Measurements from ENCODE around the gene NPL. TPM values are rescaled to one million over a fixed set of nuclear protein-coding genes. Genes with fewer than 3 reads are reported as not detected.

The NPL gene
- total RNA-seq, 4 donors from 2014 or later = 2.2 to 45.9 (median 10.1) TPM

DNA sequence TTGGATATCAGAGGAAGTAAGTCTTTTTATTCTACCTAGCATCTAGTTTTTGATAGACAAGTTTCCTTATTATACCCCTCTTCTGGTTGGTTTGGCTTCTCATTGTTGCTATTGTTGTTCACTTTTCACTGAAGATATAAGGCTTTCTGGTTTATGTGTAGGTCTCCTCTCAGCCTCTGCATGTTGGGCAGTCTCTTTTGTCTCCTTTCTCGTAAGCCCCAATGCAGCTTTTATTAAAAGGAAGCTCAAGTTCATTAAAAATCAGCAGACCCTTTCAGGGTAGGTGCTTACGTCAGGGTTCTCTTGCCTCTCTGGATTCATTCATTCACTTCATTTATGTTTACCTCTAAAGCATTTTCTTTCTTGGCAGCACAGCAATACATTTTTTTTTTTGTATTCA, 44.8 kb downstream of the NPL start:
- H3K27ac ChIP-seq = no peak overlapping the region
- TF ChIP-seq EP300 (IDR thresholded peaks at IDR 0.05) (no peak), POLR2A (IDR thresholded peaks at IDR 0.05) (no peak)
- TF ChIP-seq, protein P1, sequence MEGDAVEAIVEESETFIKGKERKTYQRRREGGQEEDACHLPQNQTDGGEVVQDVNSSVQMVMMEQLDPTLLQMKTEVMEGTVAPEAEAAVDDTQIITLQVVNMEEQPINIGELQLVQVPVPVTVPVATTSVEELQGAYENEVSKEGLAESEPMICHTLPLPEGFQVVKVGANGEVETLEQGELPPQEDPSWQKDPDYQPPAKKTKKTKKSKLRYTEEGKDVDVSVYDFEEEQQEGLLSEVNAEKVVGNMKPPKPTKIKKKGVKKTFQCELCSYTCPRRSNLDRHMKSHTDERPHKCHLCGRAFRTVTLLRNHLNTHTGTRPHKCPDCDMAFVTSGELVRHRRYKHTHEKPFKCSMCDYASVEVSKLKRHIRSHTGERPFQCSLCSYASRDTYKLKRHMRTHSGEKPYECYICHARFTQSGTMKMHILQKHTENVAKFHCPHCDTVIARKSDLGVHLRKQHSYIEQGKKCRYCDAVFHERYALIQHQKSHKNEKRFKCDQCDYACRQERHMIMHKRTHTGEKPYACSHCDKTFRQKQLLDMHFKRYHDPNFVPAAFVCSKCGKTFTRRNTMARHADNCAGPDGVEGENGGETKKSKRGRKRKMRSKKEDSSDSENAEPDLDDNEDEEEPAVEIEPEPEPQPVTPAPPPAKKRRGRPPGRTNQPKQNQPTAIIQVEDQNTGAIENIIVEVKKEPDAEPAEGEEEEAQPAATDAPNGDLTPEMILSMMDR (IDR thresholded peaks at IDR 0.05) = no peak

DNA sequence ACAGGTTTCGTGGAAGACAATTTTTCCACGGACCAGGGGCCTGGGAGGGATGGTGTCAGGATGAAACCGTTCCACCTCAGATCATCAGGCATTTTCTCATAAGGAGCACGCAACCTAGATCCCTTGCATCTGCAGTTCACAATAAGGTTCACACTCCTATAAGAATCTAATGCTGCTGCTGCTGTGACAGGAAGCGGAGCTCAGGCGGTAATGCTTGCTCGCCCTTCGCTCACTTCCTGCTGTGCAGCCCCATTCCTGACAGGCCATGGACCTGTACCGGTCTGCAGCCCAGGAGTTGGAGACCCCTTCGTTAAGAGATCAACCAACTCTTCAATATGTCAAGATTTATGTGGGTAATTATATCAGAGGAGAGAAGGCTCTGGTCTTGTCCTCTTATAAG, 46.2 kb downstream of the NPL start:
- no peak for TF ChIP-seq EP300 (IDR thresholded peaks at IDR 0.05)
- TF ChIP-seq POLR2A (IDR thresholded peaks at IDR 0.05) = no peak
- TF ChIP-seq, protein P1 (IDR thresholded peaks at IDR 0.05) = no peak
- Histone ChIP-seq H3K9me3 (no peaks in the 10 kb centered on the region), H3K36me3 (no peaks in the 10 kb centered on the region), H3K4me3 (no peak overlapping the region), H3K27ac (no peak overlapping the region), H3K4me1 (peaks cover 0 to 13% (median 5%) of the 10 kb centered on the region in 4 donors), H3K27me3 (no peaks in the 10 kb centered on the region)
- no peak for DNase-seq (ENCODE audit: low spot score in 2 of 2)
- 84 to 87% methylated on average over 10 of the region's 10 CpGs for whole genome bisulfite sequencing, 2 donors

More for the DNA sequence above, 44.8 kb downstream of the NPL start:
- Histone ChIP-seq H3K4me3 (no peak overlapping the region), H3K36me3 (no peaks in the 10 kb centered on the region), H3K4me1 (peaks cover 0 to 6% (median 0%) of the 10 kb centered on the region in 4 donors), H3K27me3 (no peaks in the 10 kb centered on the region), H3K9me3 (no peaks in the 10 kb centered on the region)
- WGBS, 2 donors = 73 to 77% methylated on average over 2 of the region's 2 CpGs
- DNase-seq (ENCODE audit: low spot score in 2 of 2) = no peak

DNA sequence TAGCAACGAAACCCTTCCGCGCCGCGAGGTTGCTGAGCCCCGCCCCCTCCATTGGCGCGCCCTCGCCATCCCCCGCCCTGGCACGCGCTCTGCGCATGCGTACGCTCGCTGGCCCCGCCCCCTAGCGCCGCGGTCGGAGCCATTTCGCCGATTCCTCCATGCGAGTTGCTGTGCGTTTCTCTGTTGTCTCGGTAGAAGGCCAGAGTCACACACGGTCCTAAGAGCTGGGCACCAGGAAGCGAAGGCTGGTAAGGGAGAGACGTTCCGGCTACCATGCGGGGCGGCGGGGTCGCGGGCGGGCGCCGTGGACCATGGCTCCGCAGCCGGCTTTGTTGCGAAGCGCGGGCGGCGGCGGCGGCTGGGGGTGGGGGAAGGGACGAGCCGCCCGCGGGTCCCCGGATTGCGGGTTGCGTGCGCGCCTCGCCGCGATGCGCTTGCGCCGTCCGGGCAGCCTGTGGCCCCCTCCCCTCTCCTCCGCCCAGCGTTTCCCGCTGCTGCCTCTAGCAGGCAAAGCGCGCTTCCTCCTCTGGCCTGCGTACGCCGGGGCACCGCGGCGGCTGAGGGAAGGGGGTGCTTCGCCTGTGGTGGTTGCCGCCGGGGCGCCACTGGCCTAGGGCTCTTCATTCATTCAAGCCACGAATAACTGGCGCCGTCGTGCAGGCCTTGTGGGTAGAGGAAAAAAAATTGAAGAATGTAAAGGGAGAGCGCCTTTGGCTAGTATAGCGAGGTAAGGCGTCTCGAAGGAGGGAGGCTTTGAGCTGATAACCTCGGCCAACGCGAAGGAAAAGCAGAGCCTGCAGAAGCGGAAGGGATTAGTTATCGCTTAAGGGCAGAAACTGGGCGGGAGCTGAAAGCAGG, 49.9 kb downstream of the NPL start, which contains the start of gene DHX9:
Gene DHX9 (plus strand): TSS at position 139 of the 858 bp plus-strand sequence. CDS start 3,220 bp downstream, outside the sequence.
- Histone ChIP-seq H3K9me3 (no peaks in the 10 kb centered on the region), H3K36me3 (peaks cover 0 to 13% (median 7%) of the 10 kb centered on the region in 3 donors), H3K4me1 (peaks cover 0 to 49% (median 32%) of the 10 kb centered on the region in 4 donors), H3K27me3 (no peaks in the 10 kb centered on the region), H3K27ac (peak within 1 kb of the TSS; percentile 75 to 95 (median 94)), H3K4me3 (peak within 1 kb of the TSS; percentile 61 to 90 (median 68))
- TF ChIP-seq POLR2A (IDR thresholded peaks at IDR 0.05) (peak; percentile 88 to 96), EP300 (IDR thresholded peaks at IDR 0.05) (peak in 1 of 2 donors; percentile 98)
- TF ChIP-seq, protein P1 (IDR thresholded peaks at IDR 0.05) = peak in 2 of 5 experiments; percentile 54 to 58
- 0 to 1% methylated on average over 28 to 33 of the region's 92 CpGs for WGBS, 2 donors
- peak; percentile 87 to 90 for DNase-seq (ENCODE audit: low spot score in 2 of 2)

DNA sequence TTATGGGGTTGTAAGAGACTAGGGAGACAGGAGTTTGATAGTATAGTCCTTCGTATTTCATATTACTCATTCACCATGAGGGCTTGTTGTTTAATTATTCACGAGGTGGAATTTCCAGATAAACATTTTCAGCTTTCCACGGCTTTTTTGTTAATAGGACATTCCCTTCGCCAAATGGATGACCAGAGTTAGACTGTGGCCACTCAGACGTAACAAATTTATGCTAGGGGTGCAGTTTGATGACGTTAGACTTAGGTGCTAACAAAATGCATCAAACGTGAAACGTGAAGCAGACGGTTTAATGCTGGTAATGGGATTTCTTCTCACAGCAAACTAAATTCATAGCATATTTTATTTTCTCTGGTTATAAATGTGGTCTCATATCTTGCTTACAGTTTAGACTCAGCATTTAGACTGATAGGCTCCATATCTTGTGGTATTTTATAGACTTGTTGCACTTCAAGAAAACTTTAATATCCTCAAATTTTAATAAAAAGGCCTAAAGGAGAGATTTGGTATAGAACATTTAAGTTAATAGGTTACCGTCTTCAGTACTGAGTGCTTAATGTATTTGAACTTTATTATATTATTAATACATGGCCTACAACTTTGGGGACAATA, 51.9 kb downstream of the NPL start:
- Histone ChIP-seq H3K27me3 (no peaks in the 10 kb centered on the region), H3K36me3 (peaks cover 0 to 25% (median 7%) of the 10 kb centered on the region in 3 donors), H3K4me1 (peaks cover 0 to 63% (median 40%) of the 10 kb centered on the region in 4 donors), H3K9me3 (no peaks in the 10 kb centered on the region), H3K27ac (peak overlapping the region in 2 of 4 donors; percentile 11 to 95), H3K4me3 (peak overlapping the region in 2 of 4 donors; percentile 68 to 90)
- 43 to 44% methylated on average over 10 of the region's 10 CpGs for WGBS, 2 donors
- TF ChIP-seq, protein P1 (IDR thresholded peaks at IDR 0.05) = no peak
- TF ChIP-seq POLR2A (IDR thresholded peaks at IDR 0.05) (no peak), EP300 (IDR thresholded peaks at IDR 0.05) (no peak)
- no peak for DNase-seq (ENCODE audit: low spot score in 2 of 2)
